ENCODE results near the gene SUSD6. TPM values are rescaled to one million over a fixed set of nuclear protein-coding genes. Genes with fewer than 3 reads are reported as not detected.

Gene SUSD6
- total RNA-seq, 1 experiment from 2014 or later: 32.1 TPM

GRCh38 chr14:69665631-69666030 is 54.2 kb downstream of the SUSD6 start:
- ChIA-PET POLR2A (interaction anchor here (6.2 kb wide), 1 partner anchor 19 kb away, joined by 42 read pairs; no protein-coding TSS in a partner anchor), CTCF (interaction anchor here (0.6 kb wide), 1 partner anchor 16 kb away, joined by 3 read pairs; no protein-coding TSS in a partner anchor)
- Mint-ChIP-seq H3K9me3 (ENCODE audit: unreplicated experiment) (no peaks in the 10 kb centered on the region), H3K27ac (ENCODE audit: low read depth, unreplicated experiment) (peak overlapping the region; percentile 61), H3K4me1 (ENCODE audit: insufficient read depth, unreplicated experiment) (peaks cover 35% of the 10 kb centered on the region), H3K4me3 (ENCODE audit: unreplicated experiment) (no peak overlapping the region), H3K27me3 (ENCODE audit: insufficient read depth, unreplicated experiment) (no peaks in the 10 kb centered on the region), H3K36me3 (ENCODE audit: insufficient read depth, unreplicated experiment) (peaks cover 41% of the 10 kb centered on the region)
- intact Hi-C loops (cut with micrococcal nuclease): no loop called here
- TF ChIP-seq CTCF (IDR thresholded peaks at IDR 0.05; ENCODE audit: unreplicated experiment): no peak
- BruUV-seq (replicated peaks): no TSS peak
- DNase-seq (ENCODE audit: unreplicated experiment): no peak

DNA sequence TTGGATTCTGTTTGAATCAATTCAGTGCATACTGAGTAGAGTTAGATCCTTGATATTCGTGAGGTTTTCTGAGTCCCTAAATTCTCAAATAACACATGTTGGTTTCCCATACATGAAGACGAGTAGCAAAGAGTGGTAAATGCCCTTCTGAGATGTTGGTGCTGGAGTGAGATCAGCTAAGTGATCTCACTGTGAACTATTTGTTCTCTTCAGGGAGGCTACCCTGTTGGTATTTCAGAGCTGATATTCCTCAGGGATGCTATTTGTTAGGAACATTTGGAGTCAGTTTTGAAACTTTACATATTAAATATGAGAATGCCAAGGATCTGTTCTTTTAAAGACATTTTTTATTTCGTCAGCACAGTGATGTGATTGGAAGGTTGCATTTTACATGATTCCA is 54.7 kb downstream of the SUSD6 start:
- Mint-ChIP-seq H3K27me3 (ENCODE audit: insufficient read depth, unreplicated experiment) (no peaks in the 10 kb centered on the region), H3K27ac (ENCODE audit: low read depth, unreplicated experiment) (peak overlapping the region; percentile 61), H3K4me1 (ENCODE audit: insufficient read depth, unreplicated experiment) (peaks cover 40% of the 10 kb centered on the region), H3K4me3 (ENCODE audit: unreplicated experiment) (no peak overlapping the region), H3K9me3 (ENCODE audit: unreplicated experiment) (no peaks in the 10 kb centered on the region), H3K36me3 (ENCODE audit: insufficient read depth, unreplicated experiment) (peaks cover 42% of the 10 kb centered on the region)
- no peak for DNase-seq (ENCODE audit: unreplicated experiment)
- no TSS peak for BruUV-seq (replicated peaks)
- POLR2A ChIA-PET: interaction anchor here (0.6 to 6.2 kb wide), 2 partner anchors 19 to 52 kb away, joined by 4 to 42 read pairs; no protein-coding TSS in a partner anchor
- intact Hi-C loops (cut with micrococcal nuclease): no loop called here
- CTCF ChIA-PET: interaction anchor here (0.7 to 0.8 kb wide), 2 partner anchors 9 to 15 kb away, joined by 4 read pairs; no protein-coding TSS in a partner anchor
- no peak for TF ChIP-seq CTCF (IDR thresholded peaks at IDR 0.05; ENCODE audit: unreplicated experiment)

DNA sequence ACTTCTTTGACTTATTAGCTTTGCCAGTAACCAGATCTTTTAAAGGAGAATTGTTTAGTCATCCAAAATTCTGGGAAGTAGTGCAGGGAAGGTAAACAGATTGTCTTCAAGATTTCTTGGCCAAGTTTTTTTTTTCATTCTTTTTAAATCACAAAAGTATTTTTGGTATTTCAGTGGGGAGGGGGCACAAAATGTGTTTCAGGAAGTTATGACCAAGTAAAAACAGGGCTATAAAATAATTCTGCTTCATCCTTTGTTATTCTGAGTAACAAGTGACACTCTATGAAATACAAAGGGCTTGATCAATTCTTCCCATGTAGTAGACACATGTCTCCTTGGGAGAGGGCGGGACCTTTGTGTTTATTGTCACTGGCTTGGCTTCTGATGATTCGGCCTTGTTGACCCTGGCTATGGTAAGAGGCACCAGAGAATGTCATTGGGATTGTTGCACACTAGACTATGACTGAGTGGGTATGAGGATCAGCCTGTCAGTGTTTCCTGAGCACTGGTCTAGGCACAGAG is 55.4 kb downstream of the SUSD6 start:
- ChIA-PET POLR2A (interaction anchor here (0.6 to 6.2 kb wide), 2 partner anchors 18 to 51 kb away, joined by 4 to 42 read pairs; no protein-coding TSS in a partner anchor), CTCF (interaction anchor here (0.7 to 0.8 kb wide), 2 partner anchors 10 to 15 kb away, joined by 4 read pairs; no protein-coding TSS in a partner anchor)
- Mint-ChIP-seq H3K27me3 (ENCODE audit: insufficient read depth, unreplicated experiment) (no peaks in the 10 kb centered on the region), H3K9me3 (ENCODE audit: unreplicated experiment) (no peaks in the 10 kb centered on the region), H3K36me3 (ENCODE audit: insufficient read depth, unreplicated experiment) (peaks cover 41% of the 10 kb centered on the region), H3K4me1 (ENCODE audit: insufficient read depth, unreplicated experiment) (peaks cover 40% of the 10 kb centered on the region), H3K27ac (ENCODE audit: low read depth, unreplicated experiment) (peak overlapping the region; percentile 61), H3K4me3 (ENCODE audit: unreplicated experiment) (no peak overlapping the region)
- DNase-seq (ENCODE audit: unreplicated experiment): no peak
- TF ChIP-seq CTCF (IDR thresholded peaks at IDR 0.05; ENCODE audit: unreplicated experiment): no peak
- intact Hi-C loops (cut with micrococcal nuclease): no loop called here
- no TSS peak for BruUV-seq (replicated peaks)

- H3K4me1 Mint-ChIP-seq (ENCODE audit: insufficient read depth, unreplicated experiment): peaks cover 34% of the 10 kb centered on the region
- no peak for TF ChIP-seq CTCF (IDR thresholded peaks at IDR 0.05; ENCODE audit: unreplicated experiment)
- intact Hi-C loops (cut with micrococcal nuclease): no loop called here
- CTCF ChIA-PET: no interaction called here
- H3K9me3 Mint-ChIP-seq (ENCODE audit: unreplicated experiment): no peaks in the 10 kb centered on the region
- H3K36me3 Mint-ChIP-seq (ENCODE audit: insufficient read depth, unreplicated experiment): peaks cover 29% of the 10 kb centered on the region
- no peak overlapping the region for H3K4me3 Mint-ChIP-seq (ENCODE audit: unreplicated experiment)
- POLR2A ChIA-PET: interaction anchor here (0.7 to 1.0 kb wide), 2 partner anchors 19 to 48 kb away, joined by 3 to 6 read pairs; no protein-coding TSS in a partner anchor
- no peaks in the 10 kb centered on the region for H3K27me3 Mint-ChIP-seq (ENCODE audit: insufficient read depth, unreplicated experiment)
- DNase-seq (ENCODE audit: unreplicated experiment): no peak
- no TSS peak for BruUV-seq (replicated peaks)
- peak overlapping the region; percentile 17 for H3K27ac Mint-ChIP-seq (ENCODE audit: low read depth, unreplicated experiment)
Measured at GRCh38 chr14:69667938-69668335, 56.5 kb downstream of the SUSD6 start.
